Fibroblast of lung (primary cell): ENCODE results near the gene SCRT2. TPM values are rescaled to one million over a fixed set of nuclear protein-coding genes. Genes with fewer than 3 reads are reported as not detected.

Source experiments
- DNase-seq, 2 donors: peaks; one replicate each; pipeline versions ENCODE4 v3.0.0 to v3.0.0-alpha.2; 2010; ENCODE audit warnings: low read depth in 2 of 2
- H2AFZ ChIP-seq: 2 replicates; pipeline ENCODE4 v1.5.1; 2012; ENCODE audit warnings: low read length, control low read depth, inconsistent platforms
- H3K27ac ChIP-seq: 2 replicates; pipeline ENCODE4 v1.5.1; 2011; ENCODE audit warnings: low read length, control low read depth; ENCODE audit not compliant: insufficient read depth
- H3K27me3 ChIP-seq: 2 replicates; pipeline ENCODE4 v1.5.1; 2011; ENCODE audit warnings: mild to moderate bottlenecking, low read length; ENCODE audit not compliant: control insufficient read depth, insufficient read depth
- H3K36me3 ChIP-seq: 2 replicates; pipeline ENCODE4 v1.5.1; 2011; ENCODE audit warnings: low read length; ENCODE audit not compliant: control insufficient read depth, insufficient read depth
- H3K4me1 ChIP-seq: 2 replicates; pipeline ENCODE4 v1.5.1; 2011; ENCODE audit warnings: low read length; ENCODE audit not compliant: control insufficient read depth, insufficient read depth; ENCODE audit errors: extremely low read depth
- H3K4me2 ChIP-seq: 2 replicates; pipeline ENCODE4 v1.5.1; 2011; ENCODE audit warnings: low read length, control low read depth; ENCODE audit not compliant: insufficient read depth; ENCODE audit errors: extremely low read depth
- H3K4me3 ChIP-seq, 4 experiments: fragments of 200-600 bp in 1 of 4; sonication (generic) in 1 of 4; replicated peaks in 1 of 4; 2 replicates each; pipeline ENCODE4 v1.5.1; 2011 to 2016; ENCODE audit warnings: low read length in 4 of 4, low read depth in 3 of 4, mild to moderate bottlenecking in 3 of 4, control low read depth in 2 of 4, inconsistent platforms in 1 of 4, mixed read lengths in 1 of 4; ENCODE audit not compliant: insufficient read depth in 1 of 4; ENCODE audit errors: control extremely low read depth in 1 of 4
- H3K79me2 ChIP-seq: 2 replicates; pipeline ENCODE4 v1.5.1; 2012; ENCODE audit warnings: mild to moderate bottlenecking, low read length, inconsistent platforms; ENCODE audit not compliant: control insufficient read depth, insufficient read depth
- H3K9ac ChIP-seq: 2 replicates; pipeline ENCODE4 v1.5.1; 2011; ENCODE audit warnings: mild to moderate bottlenecking, low read length, control low read depth; ENCODE audit not compliant: insufficient read depth
- H3K9me3 ChIP-seq: 2 replicates; pipeline ENCODE4 v1.5.1; 2012; ENCODE audit warnings: low read depth, low read length; ENCODE audit not compliant: control insufficient read depth, insufficient read depth
- H4K20me1 ChIP-seq: 2 replicates; pipeline ENCODE4 v1.5.1; 2011; ENCODE audit warnings: low read length; ENCODE audit not compliant: control insufficient read depth, insufficient read depth; ENCODE audit errors: extremely low read depth
- EZH2 ChIP-seq: IDR thresholded peaks from 2 replicates; pipeline ENCODE4 v1.5.1; 2012; ENCODE audit warnings: low read length, control low read depth, mild to moderate bottlenecking; ENCODE audit errors: missing control alignments
- polyA plus RNA-seq, 2 donors: library from polyadenylated mRNA; depleted of rRNA in 1 of 2; stranded (reverse) in 1 of 2; unstranded in 1 of 2; fragments of >200 nt; gene quantifications; 2 replicates each; pipeline ENCODE4 v1.2.1, GENCODE V29; 2011 to 2012; ENCODE audit warnings: missing spikeins in 1 of 2
- total RNA-seq: library from RNA; depleted of rRNA; stranded (reverse); fragments of >200 nt; gene quantifications from 2 replicates; pipeline ENCODE4 v1.2.1, GENCODE V29; 2014
- TF ChIP-seq, protein P1 (sequence below), 2 donors: IDR thresholded peaks in 1 of 2; conservative IDR thresholded peaks in 1 of 2; 1 replicate in 1 of 2; 2 replicates in 1 of 2; pipeline ENCODE4 v1.5.1; 2011 to 2012; ENCODE audit warnings: low read length in 2 of 2, control low read depth in 1 of 2, inconsistent platforms in 1 of 2, low read depth in 1 of 2, mild to moderate bottlenecking in 1 of 2

Gene SCRT2
- total and polyA plus RNA-seq, 2 donors (not counting 1 experiment from before 2014, with no cell fraction given) = not detected

- H3K4me3 ChIP-seq = no peak overlapping the region
- no peak overlapping the region for H3K4me2 ChIP-seq
- DNase-seq = no peak
- H3K9ac ChIP-seq = no peak overlapping the region
- H3K4me1 ChIP-seq = no peaks in the 10 kb centered on the region
- H2AFZ ChIP-seq = no peak overlapping the region
- no peaks in the 10 kb centered on the region for H3K36me3 ChIP-seq
- no peak overlapping the region for H3K27ac ChIP-seq
- H3K9me3 ChIP-seq = no peaks in the 10 kb centered on the region
- TF ChIP-seq EZH2 = no peak
- TF ChIP-seq, protein P1, sequence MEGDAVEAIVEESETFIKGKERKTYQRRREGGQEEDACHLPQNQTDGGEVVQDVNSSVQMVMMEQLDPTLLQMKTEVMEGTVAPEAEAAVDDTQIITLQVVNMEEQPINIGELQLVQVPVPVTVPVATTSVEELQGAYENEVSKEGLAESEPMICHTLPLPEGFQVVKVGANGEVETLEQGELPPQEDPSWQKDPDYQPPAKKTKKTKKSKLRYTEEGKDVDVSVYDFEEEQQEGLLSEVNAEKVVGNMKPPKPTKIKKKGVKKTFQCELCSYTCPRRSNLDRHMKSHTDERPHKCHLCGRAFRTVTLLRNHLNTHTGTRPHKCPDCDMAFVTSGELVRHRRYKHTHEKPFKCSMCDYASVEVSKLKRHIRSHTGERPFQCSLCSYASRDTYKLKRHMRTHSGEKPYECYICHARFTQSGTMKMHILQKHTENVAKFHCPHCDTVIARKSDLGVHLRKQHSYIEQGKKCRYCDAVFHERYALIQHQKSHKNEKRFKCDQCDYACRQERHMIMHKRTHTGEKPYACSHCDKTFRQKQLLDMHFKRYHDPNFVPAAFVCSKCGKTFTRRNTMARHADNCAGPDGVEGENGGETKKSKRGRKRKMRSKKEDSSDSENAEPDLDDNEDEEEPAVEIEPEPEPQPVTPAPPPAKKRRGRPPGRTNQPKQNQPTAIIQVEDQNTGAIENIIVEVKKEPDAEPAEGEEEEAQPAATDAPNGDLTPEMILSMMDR (conservative IDR thresholded peaks at IDR 0.05 in 1 of 2, IDR thresholded peaks at IDR 0.05 in 1 of 2; ENCODE audit: low read depth in 1 of 2, low read length in 2 of 2) = no peak
- H3K27me3 ChIP-seq = peaks cover 7% of the 10 kb centered on the region
- no peaks in the 10 kb centered on the region for H4K20me1 ChIP-seq
- no peaks in the 10 kb centered on the region for H3K79me2 ChIP-seq
These were observed 56.6 kb downstream of the SCRT2 start for GRCh38 chr20:618980-619379.

- Histone ChIP-seq H3K36me3 (no peaks in the 10 kb centered on the region), H4K20me1 (no peaks in the 10 kb centered on the region), H3K27ac (no peak overlapping the region), H3K9ac (no peak overlapping the region), H3K9me3 (no peaks in the 10 kb centered on the region), H3K27me3 (peaks cover 8% of the 10 kb centered on the region), H3K4me1 (no peaks in the 10 kb centered on the region), H3K4me2 (no peak overlapping the region), H3K79me2 (no peaks in the 10 kb centered on the region), H3K4me3 (no peak overlapping the region), H2AFZ (no peak overlapping the region)
- no peak for TF ChIP-seq EZH2
- TF ChIP-seq, protein P1 (conservative IDR thresholded peaks at IDR 0.05 in 1 of 2, IDR thresholded peaks at IDR 0.05 in 1 of 2; ENCODE audit: low read depth in 1 of 2, low read length in 2 of 2) = no peak
- no peak for DNase-seq
These were observed 57.5 kb downstream of the SCRT2 start for GRCh38 chr20:617934-618690.

DNA sequence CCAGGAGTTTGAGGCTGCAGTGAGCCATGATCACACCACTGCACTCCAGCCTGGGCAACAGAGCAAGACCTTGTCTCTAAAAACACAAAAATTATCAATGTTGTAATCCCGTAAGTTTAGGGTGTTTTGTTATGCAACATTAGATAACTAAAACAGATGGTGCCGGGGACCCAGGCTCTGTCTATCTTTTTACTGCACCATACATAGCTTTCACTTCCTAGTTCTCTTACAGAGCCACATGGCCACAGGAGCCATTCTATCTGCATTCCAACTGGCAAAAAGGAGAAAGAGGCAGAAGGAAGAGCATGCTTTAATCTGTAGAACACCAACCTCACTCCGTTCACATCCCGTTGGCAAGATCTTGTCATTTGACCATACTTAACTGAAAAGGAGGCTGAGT, 60.1 kb downstream of the SCRT2 start:
- H3K79me2 ChIP-seq = no peaks in the 10 kb centered on the region
- H3K27ac ChIP-seq = no peak overlapping the region
- H3K4me1 ChIP-seq = no peaks in the 10 kb centered on the region
- H2AFZ ChIP-seq = no peak overlapping the region
- peaks cover 19% of the 10 kb centered on the region for H3K27me3 ChIP-seq
- H3K9me3 ChIP-seq = no peaks in the 10 kb centered on the region
- H4K20me1 ChIP-seq = no peaks in the 10 kb centered on the region
- no peak for DNase-seq
- H3K4me3 ChIP-seq = no peak overlapping the region
- H3K4me2 ChIP-seq = no peak overlapping the region
- H3K36me3 ChIP-seq = no peaks in the 10 kb centered on the region
- no peak overlapping the region for H3K9ac ChIP-seq
- TF ChIP-seq, protein P1 (conservative IDR thresholded peaks at IDR 0.05 in 1 of 2, IDR thresholded peaks at IDR 0.05 in 1 of 2; ENCODE audit: low read depth in 1 of 2, low read length in 2 of 2) = no peak
- no peak for TF ChIP-seq EZH2
